ENCODE results near the gene ERBB2. TPM values are rescaled to one million over a fixed set of nuclear protein-coding genes. Genes with fewer than 3 reads are reported as not detected.

Gene ERBB2
- total and polyA plus RNA-seq, 12 donors, result 40.3 to 89.1 (median 66.1) TPM

- ATAC-seq, result peak in 7 of 8 donors; percentile 45 to 75 (median 68)
- H3K4me1 ChIP-seq, result peaks cover 0 to 19% (median 14%) of the 10 kb centered on the region in 9 donors
- no peak for TF ChIP-seq CTCF (IDR thresholded peaks at IDR 0.05)
- DNase-seq, result no peak
- H3K27me3 ChIP-seq, result no peaks in the 10 kb centered on the region
- intact Hi-C loops (cut with DNase I), result no loop called here
- WGBS, 2 donors, result 70 to 78% methylated on average over 11 of the region's 11 CpGs
- H3K9me3 ChIP-seq, result no peaks in the 10 kb centered on the region
- H3K36me3 ChIP-seq, result peaks cover 0 to 94% (median 23%) of the 10 kb centered on the region in 9 donors
- H3K4me3 ChIP-seq, result no peak overlapping the region
- peak overlapping the region in 8 of 10 donors; percentile 36 to 66 (median 49) for H3K27ac ChIP-seq
Observed at GRCh38 chr17:39716879-39717536, 17.1 kb downstream of the ERBB2 start.

- Histone ChIP-seq H3K4me1 (peaks cover 0 to 19% (median 14%) of the 10 kb centered on the region in 9 donors), H3K9me3 (no peaks in the 10 kb centered on the region), H3K36me3 (peaks cover 0 to 92% (median 18%) of the 10 kb centered on the region in 9 donors), H3K27me3 (no peaks in the 10 kb centered on the region), H3K4me3 (no peak overlapping the region), H3K27ac (no peak overlapping the region)
- intact Hi-C loops (cut with DNase I), result no loop called here
- DNase-seq, result no peak
- TF ChIP-seq CTCF (IDR thresholded peaks at IDR 0.05), result no peak
- ATAC-seq, result no peak
- WGBS, 2 donors, result 53 to 72% methylated on average over 6 of the region's 6 CpGs
Observed at GRCh38 chr17:39717660-39718059, 17.8 kb downstream of the ERBB2 start.

GRCh38 chr17:39719563-39720355 is 19.9 kb downstream of the ERBB2 start:
- H3K27me3 ChIP-seq, result no peaks in the 10 kb centered on the region
- ATAC-seq, result no peak
- peaks cover 0 to 19% (median 14%) of the 10 kb centered on the region in 9 donors for H3K4me1 ChIP-seq
- no peak for TF ChIP-seq CTCF (IDR thresholded peaks at IDR 0.05)
- no peak overlapping the region for H3K4me3 ChIP-seq
- no peaks in the 10 kb centered on the region for H3K9me3 ChIP-seq
- WGBS, 2 donors, result 82 to 89% methylated on average over 7 of the region's 7 CpGs
- intact Hi-C loops (cut with DNase I), result no loop called here
- no peak for DNase-seq
- peaks cover 0 to 92% (median 21%) of the 10 kb centered on the region in 9 donors for H3K36me3 ChIP-seq
- no peak overlapping the region for H3K27ac ChIP-seq

GRCh38 chr17:39722104-39722503 is 22.2 kb downstream of the ERBB2 start:
- ATAC-seq (no peak), DNase-seq (no peak)
- Histone ChIP-seq H3K9me3 (no peaks in the 10 kb centered on the region), H3K4me3 (no peak overlapping the region), H3K27me3 (no peaks in the 10 kb centered on the region), H3K27ac (no peak overlapping the region), H3K36me3 (peaks cover 0 to 90% (median 20%) of the 10 kb centered on the region in 9 donors), H3K4me1 (peaks cover 0 to 2% (median 1%) of the 10 kb centered on the region in 9 donors)
- TF ChIP-seq CTCF (IDR thresholded peaks at IDR 0.05), result no peak
- WGBS, 2 donors, result 96 to 97% methylated on average over 6 of the region's 6 CpGs
- intact Hi-C loops (cut with DNase I), result no loop called here
